Left cardiac atrium (tissue), 4 donors: ENCODE measurements around the gene SRP72. TPM values are rescaled to one million over a fixed set of nuclear protein-coding genes. Genes with fewer than 3 reads are reported as not detected.
A peak's percentile ranks its signal among the peaks of the same experiment; 100 is the strongest.
"Not testable (repeated sequence)": the region's sequence is repeated elsewhere in the genome, so short reads cannot be mapped to it uniquely, and the experiment has no call there.

ENCODE experiments used
- ATAC-seq, 2 donors: fragments of 200-7000 bp; cut with Tn5 transposase; one replicate each; pipeline ENCODE4 v1.9.1; 2020; ENCODE audit warnings: mild to moderate bottlenecking in 2 of 2, moderate library complexity in 2 of 2
- DNase-seq: peaks from one replicate; pipeline ENCODE4 v3.0.0-alpha.2; 2020
- intact Hi-C, 2 donors: fragments of 100-400 bp; cut with DNase I; formaldehyde crosslinking; loops; one replicate each; pipeline versions ENCODE4 v1.14.1 to v1.15.1; 2022 to 2023
- total RNA-seq, 2 donors: library from RNA; stranded (reverse); fragmentation: NEBNext Ultra II Directional; extraction: Animal tissue kit (Norgen Biotek cat#: 25700); gene quantifications; one replicate each; pipeline ENCODE4 v1.2.1, GENCODE V29; 2021
- donor health status: DM: no; HTN: yes; CAD: no.
- donor health status: DM: no; HTN: yes; CAD: no; lungs with severe emphysema.
- donor health status: DM: yes; HTN: yes; CAD: no.
- donor health status: Dilated cardiomyopathy.

Gene SRP72
- total RNA-seq, 2 donors from 2014 or later, result 38.9 to 56.7 TPM

DNA sequence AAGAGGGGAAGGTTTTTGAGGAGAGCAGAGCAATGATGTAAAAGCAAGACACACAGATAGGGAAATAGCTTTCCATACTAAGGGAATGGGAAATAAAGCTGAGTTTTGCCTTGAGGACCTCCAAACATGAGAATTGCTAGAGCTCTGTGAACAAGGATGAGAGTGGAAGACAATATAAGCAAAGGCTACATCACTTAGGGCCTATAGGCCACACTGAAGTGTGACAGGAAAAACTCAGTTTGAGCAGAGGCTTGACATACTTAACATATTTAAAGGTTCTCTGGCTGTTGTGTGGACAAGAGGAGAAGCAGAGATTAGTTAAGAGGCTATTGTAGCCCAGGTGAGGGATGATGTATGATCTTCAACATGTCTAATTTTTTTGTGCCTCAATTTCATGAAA lies 5.3 kb upstream of the SRP72 start:
- no peak for ATAC-seq
- intact Hi-C loops, result no loop called here
- DNase-seq, result no peak

DNA sequence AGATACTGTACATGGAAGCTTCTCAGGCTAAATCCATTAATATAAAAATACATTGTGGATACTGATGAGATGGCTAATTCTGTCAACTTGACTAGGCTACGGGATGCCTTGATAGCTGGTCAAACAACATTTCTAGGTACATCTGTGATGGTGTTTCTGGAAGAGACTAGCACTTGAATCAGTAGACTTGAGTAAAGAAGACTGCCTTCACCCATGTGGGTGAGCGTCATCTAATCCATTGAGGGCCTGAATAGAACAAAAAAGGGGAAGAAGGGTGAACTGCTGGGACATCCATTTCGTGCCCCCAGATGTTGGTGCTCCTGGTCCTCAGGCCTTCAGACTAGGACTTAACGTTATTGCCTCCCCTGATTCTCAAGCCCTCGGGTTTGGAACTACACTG lies 3.7 kb upstream of the SRP72 start:
- intact Hi-C loops, result no loop called here
- ATAC-seq (no peak), DNase-seq (no peak)

DNA sequence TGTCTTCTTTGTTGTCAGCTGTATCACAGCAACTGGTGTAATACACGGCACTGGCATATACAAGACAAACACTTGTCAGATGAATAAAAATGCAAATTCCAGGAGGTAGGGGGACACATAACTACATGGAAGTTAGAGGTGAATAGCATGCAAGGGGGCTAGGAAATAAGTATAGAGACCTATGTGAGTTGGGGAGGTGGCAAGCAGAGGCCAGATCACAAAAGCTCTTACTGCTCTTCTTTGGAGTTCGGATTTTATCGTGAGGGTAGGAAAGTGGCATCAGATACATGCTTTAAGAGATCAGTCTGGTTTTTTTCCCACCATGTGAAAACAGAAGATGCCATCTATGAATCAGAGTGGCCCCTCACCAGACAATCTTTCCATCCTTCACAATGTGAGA lies 2.8 kb upstream of the SRP72 start:
- intact Hi-C loops, result no loop called here
- ATAC-seq, result no peak
- no peak for DNase-seq

DNA sequence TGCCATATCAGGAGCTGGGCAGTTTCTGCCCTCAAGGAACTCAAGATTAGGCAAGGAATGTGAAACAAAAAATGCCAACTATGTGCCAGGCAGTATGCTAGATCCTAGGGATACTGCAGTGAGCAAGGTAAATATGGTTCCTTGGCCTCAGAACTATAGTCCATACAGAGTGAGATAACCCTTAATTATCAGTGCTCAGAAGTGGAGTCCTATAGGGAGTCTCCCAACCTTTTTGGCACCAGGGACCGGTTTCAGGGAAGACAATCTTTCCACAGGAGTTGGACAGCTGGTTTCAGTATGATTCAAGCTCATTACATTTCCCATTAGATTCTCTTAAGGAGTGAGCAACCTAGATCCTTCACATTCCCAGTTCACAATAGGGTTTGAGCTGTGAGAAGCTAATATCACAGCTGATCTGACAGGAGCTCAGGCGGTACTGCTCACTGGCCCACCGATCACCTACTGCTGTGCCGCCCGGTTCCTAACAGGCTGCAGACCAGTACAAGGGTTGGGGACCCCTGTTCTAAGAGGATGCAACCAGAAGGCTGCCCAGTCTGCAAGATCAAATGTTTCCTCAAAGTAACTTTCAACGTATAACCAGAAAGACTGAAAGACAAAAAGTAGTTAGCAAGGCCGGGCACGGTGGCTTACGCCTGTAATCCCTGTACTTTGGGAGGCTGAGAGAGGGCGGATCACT lies 1.7 kb upstream of the SRP72 start:
- no peak for DNase-seq
- intact Hi-C loops, result no loop called here

DNA sequence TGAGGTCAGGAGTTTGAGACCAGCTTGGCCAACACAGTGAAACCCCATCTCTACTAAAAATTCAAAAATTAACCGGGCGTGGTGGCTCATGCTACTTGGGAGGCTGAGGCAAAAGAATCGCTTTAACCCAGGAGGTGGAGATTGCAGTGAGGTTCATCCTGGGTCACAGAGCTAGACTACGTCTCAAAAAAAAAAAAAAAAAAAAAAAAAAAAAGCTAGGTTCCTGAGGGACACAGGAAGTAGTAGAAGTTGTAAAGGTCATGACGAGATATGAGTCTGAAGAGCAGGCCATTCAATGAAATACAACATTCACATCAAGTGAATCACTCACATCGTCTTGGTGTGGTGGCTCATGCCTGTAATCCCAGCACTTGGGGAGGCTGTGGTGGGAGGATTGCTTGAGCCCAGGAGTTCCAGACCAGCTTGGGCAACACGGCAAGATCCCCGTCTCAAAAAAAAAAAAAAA lies 1.1 kb upstream of the SRP72 start:
- DNase-seq, intact Hi-C loops: not testable (repeated sequence)
- peak in 1 of 2 donors; percentile 71 for ATAC-seq

More for the DNA sequence above, 1.7 kb upstream of the SRP72 start:
- no peak for ATAC-seq

DNA sequence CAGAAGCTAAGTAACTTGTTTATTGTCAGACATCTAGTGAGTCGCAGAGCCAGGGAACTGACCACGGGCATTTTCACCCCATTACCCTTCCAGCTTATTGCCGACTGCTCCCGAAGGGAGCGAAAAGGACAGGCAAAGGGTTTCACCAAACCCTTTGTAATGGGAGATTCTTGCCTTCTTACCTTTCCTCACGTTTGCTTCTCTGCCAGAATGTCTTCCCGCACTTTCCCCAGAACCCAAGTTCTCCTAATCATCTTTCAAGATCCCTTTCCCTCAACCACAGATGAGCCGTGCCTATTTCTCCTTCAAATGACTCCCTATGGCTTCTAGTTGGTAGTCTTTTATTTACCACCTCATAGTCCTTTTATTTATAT lies 520 bp upstream of the SRP72 start:
- intact Hi-C loops, result no loop called here
- DNase-seq (no peak), ATAC-seq (no peak)

DNA sequence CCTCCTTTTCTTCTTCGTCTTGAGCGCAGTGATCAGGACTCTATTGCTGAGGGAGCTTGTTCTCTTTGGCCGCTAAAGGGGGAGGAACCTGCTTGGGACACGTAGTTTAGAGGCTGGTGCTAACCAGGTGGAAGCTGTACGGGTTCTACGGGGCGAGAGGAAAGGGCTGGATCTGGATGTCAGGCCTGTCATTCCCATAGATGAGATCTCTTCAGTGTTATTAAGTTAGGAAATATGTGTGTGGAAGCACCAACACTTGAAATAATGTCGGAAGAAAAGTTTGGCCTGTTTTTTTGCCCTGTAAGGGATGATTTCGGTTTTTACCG lies 643 bp downstream of the SRP72 start:
- intact Hi-C loops, result no loop called here
- ATAC-seq (peak; percentile 58 to 74), DNase-seq (no peak)

DNA sequence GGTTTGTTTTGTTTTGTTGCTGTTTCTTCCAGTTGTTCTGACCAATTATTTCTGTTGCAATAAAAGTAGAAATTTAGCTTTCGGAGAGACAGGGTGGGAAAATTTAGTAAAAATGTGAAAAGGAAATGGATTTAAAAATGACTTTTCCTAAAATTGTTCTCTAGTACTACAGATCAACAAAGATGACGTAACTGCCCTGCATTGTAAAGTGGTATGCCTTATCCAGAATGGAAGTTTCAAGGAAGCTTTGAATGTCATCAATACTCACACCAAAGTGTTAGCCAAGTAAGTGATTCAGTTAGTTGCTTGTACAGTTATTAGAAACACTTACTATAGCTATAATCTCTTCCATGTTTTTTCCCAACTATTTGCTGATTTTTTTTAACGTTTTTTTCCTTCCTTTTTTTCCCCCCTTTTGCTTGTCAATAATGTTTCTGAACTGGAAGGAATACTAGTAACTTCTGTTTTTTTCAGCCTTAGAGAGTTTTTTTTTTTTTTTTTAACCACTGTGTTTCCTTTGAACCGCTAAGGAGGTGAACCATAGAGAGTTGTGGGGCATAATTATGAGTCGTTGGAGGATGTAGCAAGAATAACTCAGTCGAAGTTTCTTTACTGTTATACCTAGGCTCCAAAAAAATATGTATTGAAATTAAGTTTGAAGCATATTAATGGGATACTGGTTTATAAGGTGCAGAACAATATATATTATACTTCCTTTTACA lies 2.2 kb downstream of the SRP72 start:
- intact Hi-C loops, result no loop called here
- ATAC-seq, result no peak
- DNase-seq, result no peak

DNA sequence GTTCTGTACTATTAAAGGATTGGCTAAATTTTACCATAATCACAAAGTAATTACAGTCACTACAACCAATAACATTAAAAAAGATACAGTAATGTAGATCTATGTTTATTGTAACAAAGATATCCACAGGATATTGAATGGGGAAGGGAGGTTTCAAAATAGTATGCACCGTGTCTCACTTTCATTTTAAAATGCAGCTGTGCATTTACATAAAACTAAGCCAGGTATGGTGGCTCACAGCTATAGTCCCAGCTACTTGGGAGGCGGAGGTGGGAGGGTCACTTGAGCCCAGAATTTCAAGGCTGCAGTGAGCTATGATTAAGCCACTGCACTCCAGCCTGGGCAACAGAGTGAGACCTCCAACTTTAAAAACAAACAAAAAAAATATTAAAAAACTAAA lies 8.5 kb downstream of the SRP72 start:
- no peak for ATAC-seq
- intact Hi-C loops, result no loop called here
- no peak for DNase-seq

DNA sequence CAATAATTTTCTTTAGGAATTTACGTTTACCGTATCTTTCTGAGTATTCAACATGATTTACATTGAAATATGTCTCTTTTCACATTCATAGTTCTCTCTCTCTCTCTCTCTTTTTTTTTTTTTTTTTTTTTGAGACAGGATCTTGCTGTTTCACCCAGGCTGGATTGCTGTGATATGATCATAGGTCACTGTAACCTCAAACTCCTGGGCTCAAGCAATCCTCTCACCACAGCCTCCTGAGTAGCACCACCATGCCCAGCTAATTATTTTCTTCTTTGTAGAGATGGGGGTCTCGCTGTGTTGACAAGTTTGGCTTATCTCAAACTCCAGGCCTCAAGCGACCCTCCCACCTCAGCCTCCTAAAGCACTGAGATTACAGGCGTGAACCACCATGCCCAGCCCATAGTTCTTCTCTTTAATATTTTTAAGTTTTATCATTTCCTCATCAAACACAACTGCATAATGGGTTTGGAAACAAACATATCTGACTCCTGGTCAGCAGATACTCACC lies 9.8 kb downstream of the SRP72 start:
- DNase-seq (no peak), ATAC-seq (no peak)
- intact Hi-C loops, result no loop called here

DNA sequence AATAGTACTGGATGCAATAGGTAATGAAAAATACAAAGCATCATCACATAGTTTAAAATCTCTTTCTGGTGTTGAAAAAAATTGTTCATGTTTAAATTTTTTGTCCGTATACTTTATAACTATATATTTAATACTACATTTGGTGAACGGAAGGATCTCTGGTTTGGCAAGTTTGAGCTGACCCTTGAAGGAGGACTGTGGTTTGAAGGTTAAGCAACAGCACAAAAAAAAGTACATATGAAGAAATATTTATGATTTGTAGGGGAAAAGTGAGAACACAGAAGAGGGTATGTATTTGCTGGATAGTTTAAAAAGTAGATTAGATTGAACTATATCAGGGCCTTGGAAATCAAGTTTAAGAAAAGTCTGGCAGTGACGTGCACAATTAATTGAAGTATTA lies 13.3 kb downstream of the SRP72 start:
- intact Hi-C loops, result no loop called here
- DNase-seq, result no peak
- ATAC-seq, result no peak

DNA sequence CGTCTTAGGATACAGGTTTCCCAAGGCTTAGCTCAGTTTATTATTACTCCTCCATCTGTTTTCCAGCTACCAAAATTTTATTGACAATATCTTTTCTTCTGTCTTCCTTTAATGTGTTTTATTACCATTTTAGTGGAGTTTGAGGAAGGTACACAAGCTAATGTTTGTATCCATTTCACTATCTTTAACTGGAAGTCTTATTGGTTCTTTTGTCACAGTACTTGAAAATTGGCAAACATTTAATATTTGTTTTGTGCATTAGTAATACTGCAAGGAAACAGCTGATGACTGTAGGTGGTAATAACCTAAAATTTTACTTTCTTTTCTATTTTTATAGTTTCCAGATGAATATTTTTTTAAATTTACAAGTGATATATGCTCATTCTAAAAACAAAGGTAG lies 28.8 kb downstream of the SRP72 start:
- ATAC-seq, result no peak
- intact Hi-C loops, result no loop called here
- DNase-seq, result no peak

DNA sequence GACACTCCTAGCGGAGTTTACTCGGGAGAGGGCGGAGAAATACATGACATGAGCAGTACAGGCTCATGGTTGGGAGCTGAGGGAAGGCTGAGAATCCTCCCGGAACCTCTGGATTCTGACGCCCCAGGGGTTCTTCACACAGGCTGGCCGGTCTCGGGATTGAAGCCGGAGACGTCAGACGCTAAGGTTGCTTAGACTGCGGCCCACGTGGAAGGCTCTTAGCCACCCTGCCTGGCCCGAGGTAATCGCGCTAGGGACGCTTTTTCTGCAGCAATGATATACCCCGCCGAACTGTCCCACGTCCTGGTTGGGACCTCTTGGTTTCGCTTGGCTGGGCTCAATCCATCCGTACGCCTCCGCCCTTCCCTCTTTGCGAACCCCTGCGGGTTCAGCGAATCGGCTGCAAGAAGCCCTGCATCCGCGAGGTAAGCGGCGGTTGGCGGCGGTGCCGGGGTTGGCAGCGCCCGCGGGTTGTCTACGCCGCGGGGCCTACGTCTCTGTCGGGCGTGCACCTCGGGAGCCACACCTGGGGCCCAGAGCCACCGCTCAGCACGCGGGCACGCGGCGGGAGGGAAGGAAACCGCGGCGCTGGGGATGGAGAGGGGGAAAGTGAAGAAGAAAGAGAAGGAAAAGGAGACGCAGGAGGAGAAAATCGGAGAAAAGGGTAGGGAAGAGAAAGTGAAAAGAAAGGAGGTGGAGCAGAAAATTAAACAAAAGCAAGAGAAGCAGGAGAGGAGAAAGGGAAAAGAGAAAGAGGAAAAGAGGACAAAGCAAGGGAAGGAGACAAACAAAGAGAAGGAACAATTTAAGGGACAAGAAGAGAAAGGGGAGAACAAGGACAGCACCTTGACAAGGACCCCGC lies 38.1 kb downstream of the SRP72 start, which contains the start of gene ARL9:
TSS of gene ARL9 (plus strand) at position 523 of the 862 bp plus-strand sequence. CDS start at position 595, 72 bp downstream.
- ATAC-seq, result peak; percentile 78 to 90
- DNase-seq, result peak; percentile 50
- intact Hi-C loops, result no loop called here

DNA sequence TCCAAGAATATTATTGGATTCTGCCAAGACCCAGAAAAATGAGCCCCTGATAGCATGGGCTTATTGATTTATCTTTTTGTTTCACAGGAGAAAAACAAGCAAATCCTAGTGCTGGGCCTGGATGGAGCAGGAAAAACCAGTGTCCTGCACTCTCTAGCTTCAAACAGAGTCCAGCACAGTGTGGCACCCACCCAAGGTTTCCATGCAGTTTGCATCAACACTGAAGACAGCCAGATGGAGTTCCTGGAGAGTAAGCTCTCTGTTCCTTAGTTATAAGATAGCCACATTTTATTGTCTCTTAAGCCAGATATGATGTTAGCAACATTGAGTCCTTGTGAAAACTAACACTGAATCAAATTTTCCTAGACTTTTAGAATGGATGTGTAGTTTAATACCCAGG lies 43.7 kb downstream of the SRP72 start:
- intact Hi-C loops, result no loop called here
- no peak for ATAC-seq
- DNase-seq, result no peak

DNA sequence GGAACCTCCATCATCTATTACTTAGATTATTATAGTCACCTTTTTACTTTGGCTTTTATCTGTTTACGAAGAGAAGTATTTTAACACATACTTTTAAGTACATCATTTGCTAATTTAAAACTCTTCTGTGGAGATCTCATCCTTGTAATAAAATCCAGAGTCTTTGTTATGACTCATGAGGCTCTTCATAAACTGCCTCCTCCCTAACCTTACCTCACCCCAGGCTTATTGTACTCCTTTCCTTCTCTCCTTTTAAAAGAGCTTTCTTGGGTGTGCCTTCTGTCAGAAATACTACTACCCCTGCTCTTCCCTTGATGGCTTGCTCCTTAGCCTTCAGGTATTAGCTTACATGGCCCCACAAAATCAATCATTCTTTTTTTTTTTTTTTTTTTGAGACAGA lies 44.7 kb downstream of the SRP72 start:
- ATAC-seq, result peak in 1 of 2 donors; percentile 23
- DNase-seq, result no peak
- intact Hi-C loops, result no loop called here

DNA sequence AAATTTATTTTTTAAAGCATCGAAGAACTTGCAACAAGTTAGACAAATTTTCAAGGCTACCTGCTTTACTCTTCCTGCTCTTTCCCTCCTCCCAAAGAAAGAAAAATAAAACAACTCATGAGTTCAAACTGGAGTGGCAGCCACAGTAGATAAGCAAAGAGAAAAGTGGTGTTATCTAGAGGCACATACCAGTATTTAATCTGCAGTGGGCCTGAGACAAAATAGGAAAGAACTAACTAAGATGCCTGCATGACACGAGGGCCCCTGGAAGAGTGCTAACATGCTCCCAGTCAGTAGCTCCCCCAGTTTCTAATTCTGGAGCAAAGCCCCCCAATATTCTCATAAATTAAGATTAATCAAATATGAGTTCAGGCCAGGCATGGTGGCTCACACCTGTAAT lies 46.1 kb downstream of the SRP72 start:
- DNase-seq (no peak), ATAC-seq (no peak)
- intact Hi-C loops, result no loop called here

DNA sequence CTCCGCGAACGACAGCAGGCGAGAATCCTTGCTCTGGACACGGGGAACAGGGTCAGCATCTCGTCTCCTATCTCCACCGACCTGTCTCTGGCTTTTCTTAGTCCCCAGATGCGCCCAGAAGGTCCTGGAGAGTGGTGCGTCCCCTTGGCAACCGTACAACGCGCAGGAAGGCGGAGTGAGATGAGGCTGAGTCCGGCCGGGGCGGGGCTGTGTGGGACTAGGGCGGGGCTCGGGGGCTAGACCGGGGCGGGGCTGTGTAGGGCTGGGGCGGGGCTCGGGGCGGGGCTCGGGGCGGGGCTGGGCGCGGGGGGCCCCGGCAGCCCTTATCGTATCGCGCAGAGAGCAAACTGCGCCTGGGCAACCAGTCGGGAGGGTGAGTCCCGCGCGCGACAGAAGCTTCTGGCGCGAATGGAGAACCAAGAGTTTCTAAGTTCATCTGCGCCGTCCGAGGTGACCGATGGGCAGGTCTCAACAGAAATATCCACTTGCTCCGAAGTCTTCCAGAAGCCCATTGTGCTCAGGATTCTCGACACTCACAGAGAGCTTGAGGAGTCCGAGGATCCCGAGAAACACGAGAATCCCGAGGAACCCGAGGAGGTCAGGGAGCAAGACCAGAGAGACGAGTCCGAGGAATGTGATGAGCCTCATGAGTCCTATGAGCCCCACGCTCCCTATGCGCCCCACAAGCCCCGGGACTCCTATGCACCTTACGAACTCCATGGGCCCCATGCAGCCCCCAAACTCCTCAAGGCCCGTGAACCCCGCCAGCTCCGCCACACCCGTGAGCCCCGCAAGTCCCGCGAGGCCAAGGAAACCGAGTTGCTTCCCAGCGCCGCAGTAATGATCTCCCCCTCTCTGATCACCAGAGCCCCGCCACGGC lies 63.1 kb downstream of the SRP72 start:
- peak; percentile 99 to 100 for ATAC-seq
- intact Hi-C loops, result no loop called here
- peak; percentile 93 for DNase-seq

DNA sequence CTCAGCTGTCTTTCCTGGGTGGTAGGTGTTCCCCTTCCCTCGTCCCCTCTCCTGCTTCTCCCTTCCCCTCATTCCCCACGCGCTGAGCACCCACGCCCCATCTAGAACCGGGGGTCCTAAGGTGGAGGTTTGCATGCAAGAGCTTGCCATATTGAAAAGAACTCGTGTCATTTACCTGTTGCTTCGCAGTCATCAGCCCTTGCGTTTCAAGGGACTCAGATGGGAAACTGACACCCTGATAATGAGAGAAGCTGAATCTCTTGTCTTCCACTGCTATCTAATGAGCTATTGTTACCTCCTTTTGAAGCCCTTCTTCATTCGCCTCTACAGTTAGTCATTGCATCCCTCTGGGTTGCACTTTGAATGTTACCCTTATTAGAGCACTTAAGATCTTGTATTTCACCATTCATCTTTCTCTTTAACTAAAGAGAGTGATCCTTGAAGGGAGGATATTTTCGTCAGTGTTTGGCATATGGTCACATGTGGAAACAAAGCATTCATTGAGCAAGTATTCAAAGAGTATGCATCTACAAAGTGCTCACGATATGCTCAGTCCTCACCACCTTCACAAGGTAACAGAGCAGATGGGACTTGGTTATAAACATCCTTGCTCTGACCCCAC lies 63.8 kb downstream of the SRP72 start:
- intact Hi-C loops, result no loop called here
- no peak for DNase-seq
- no peak for ATAC-seq
